GM12878 (cell line): ENCODE results near the gene COL23A1. TPM values are rescaled to one million over a fixed set of nuclear protein-coding genes. Genes with fewer than 3 reads are reported as not detected.

Source experiments
- ATAC-seq: fragments of 200-7000 bp; cut with Tn5 transposase; 3 replicates; pipeline ENCODE4 v1.9.1; 2020; ENCODE audit warnings: mild to moderate bottlenecking, moderate library complexity
- BruUV-seq: library from RNA; stranded (reverse); fragments of 400-500 nt; replicated peaks from 2 replicates; lab custom pipeline; 2021; lab: Mats Ljungman, UMichigan
- CTCF ChIA-PET: fragments of 300-600 bp; sonication (Branson Sonifier 250); formaldehyde crosslinking; extraction: SDS; loops from one replicate; lab custom pipeline; 2021; ENCODE audit warnings: inconsistent platforms; lab: Yijun Ruan, JAX
- POLR2A ChIA-PET: fragments of 350-600 bp; formaldehyde crosslinking; extraction: SDS; loops from one replicate; lab custom pipeline; 2021; ENCODE audit warnings: inconsistent platforms; lab: Charles Lee
- RAD21 ChIA-PET: fragments of 300-600 bp; sonication (Branson Sonifier 250); formaldehyde crosslinking; loops from one replicate; lab custom pipeline; 2023; ENCODE audit warnings: antibody characterized with exemption; ENCODE audit not compliant: unreplicated experiment; lab: Charles Lee
- SMC1A ChIA-PET: fragments of 300-600 bp; sonication (Branson Sonifier 250); formaldehyde crosslinking; loops from one replicate; lab custom pipeline; 2023; ENCODE audit not compliant: unreplicated experiment, uncharacterized antibody; lab: Charles Lee
- DNase-seq: peaks from one replicate; pipeline ENCODE4 v3.0.0-alpha.2; 2011; ENCODE audit warnings: low read depth, low spot score
- FAIRE-seq: peaks from 3 replicates; lab custom pipeline; 2011; peaks lifted over from hg19 to GRCh38; lab: Jason Lieb, UNC
- H2AFZ ChIP-seq: 2 replicates; pipeline ENCODE4 v1.6.0; 2011; ENCODE audit warnings: low read depth, low read length, control low read depth; ENCODE audit not compliant: control insufficient read depth
- H3K27ac ChIP-seq: 2 replicates; pipeline ENCODE4 v1.5.1; 2011; ENCODE audit warnings: control low read depth; ENCODE audit not compliant: control insufficient read depth, insufficient read depth
- H3K27me3 ChIP-seq, 2 experiments: replicated peaks in 1 of 2; 2 replicates each; pipeline versions ENCODE4 v1.6.0 to v1.6.1; 2011; ENCODE audit warnings: low read length in 1 of 2; ENCODE audit not compliant: control insufficient read depth in 2 of 2, insufficient read depth in 2 of 2
- H3K36me3 ChIP-seq, 2 experiments: 2 replicates each; pipeline ENCODE4 v1.5.1; 2011; ENCODE audit warnings: low read length in 1 of 2; ENCODE audit not compliant: control insufficient read depth in 2 of 2, insufficient read depth in 2 of 2
- H3K4me1 ChIP-seq: 2 replicates; pipeline ENCODE4 v1.6.1; 2011; ENCODE audit warnings: mild to moderate bottlenecking, low read length, moderate library complexity, mixed read lengths; ENCODE audit not compliant: control insufficient read depth, insufficient read depth
- H3K4me2 ChIP-seq: 2 replicates; pipeline ENCODE4 v1.6.0; 2011; ENCODE audit warnings: control low read depth; ENCODE audit not compliant: control insufficient read depth, insufficient read depth
- H3K4me3 ChIP-seq: fragments of 200-600 bp; sonication (generic); 2 replicates; pipeline ENCODE4 v1.5.1; 2016
- H3K79me2 ChIP-seq: 2 replicates; pipeline ENCODE4 v1.6.0; 2011; ENCODE audit warnings: low read length; ENCODE audit not compliant: control insufficient read depth, insufficient read depth
- H3K9ac ChIP-seq: 2 replicates; pipeline ENCODE4 v1.8.0; 2011; ENCODE audit warnings: low read length, control low read depth, mixed read lengths; ENCODE audit not compliant: control insufficient read depth, insufficient read depth
- H3K9me3 ChIP-seq: replicated peaks from 3 replicates; pipeline ENCODE4 v1.5.1; 2011; ENCODE audit warnings: mild to moderate bottlenecking, low read length; ENCODE audit not compliant: control insufficient read depth, insufficient read depth
- H4K20me1 ChIP-seq: 2 replicates; pipeline ENCODE4 v1.6.0; 2011; ENCODE audit not compliant: control insufficient read depth, insufficient read depth
- KAT2A ChIP-seq: conservative IDR thresholded peaks from 2 replicates; pipeline ENCODE4 v1.6.1; 2011; ENCODE audit warnings: low read depth, low read length; ENCODE audit not compliant: control insufficient read depth
- NBN ChIP-seq: fragments of 450-650 bp; IDR thresholded peaks from 2 replicates; pipeline ENCODE4 v1.6.1; 2016
- NFIC ChIP-seq: IDR thresholded peaks from 2 replicates; pipeline ENCODE4 v1.6.1; 2012; ENCODE audit warnings: low read depth, mild to moderate bottlenecking, inconsistent platforms, low read length, moderate library complexity
- NRF1 ChIP-seq: conservative IDR thresholded peaks from 2 replicates; pipeline ENCODE4 v1.6.1; 2011; ENCODE audit warnings: mild to moderate bottlenecking, low read depth, low read length, improper control_type of control experiment
- RFX5 ChIP-seq: IDR thresholded peaks from 2 replicates; pipeline ENCODE4 v1.6.1; 2011; ENCODE audit warnings: low read depth, low read length, improper control_type of control experiment
- TBL1XR1 ChIP-seq: IDR thresholded peaks from 2 replicates; pipeline ENCODE4 v1.6.1; 2012; ENCODE audit warnings: low read depth, low read length, improper control_type of control experiment
- ZSCAN29 ChIP-seq: fragments of 450-650 bp; IDR thresholded peaks from 2 replicates; pipeline ENCODE4 v1.6.1; 2017; ENCODE audit warnings: mild to moderate bottlenecking, moderate library complexity
- WGBS: methylation state at CpG from one replicate; pipeline ENCODE4 v1.1.6; 2016; ENCODE audit warnings: low lambda C conversion rate; ENCODE audit not compliant: insufficient replicate concordance, insufficient coverage; ENCODE audit errors: missing lambda C conversion rate; 5-methylcytosine and 5-hydroxymethylcytosine counted together
- in situ Hi-C: fragments of 300-500 bp; cut with MboI; formaldehyde crosslinking; loops from 9 replicates; pipeline ENCODE4 v1.14.3; 2018; ENCODE audit warnings: mixed read lengths
- intact Hi-C: fragments of 100-400 bp; cut with micrococcal nuclease; formaldehyde crosslinking; loops from one replicate; pipeline ENCODE4 v1.14.2; 2022; ENCODE audit not compliant: unreplicated experiment
- polyA plus RNA-seq, 11 experiments: library from polyadenylated mRNA; depleted of rRNA in 4 of 11; unstranded in 6 of 11; stranded (reverse) in 5 of 11; fragments of >200 nt; fragmentation: Nextera tagmentation in 4 of 11; fragmentation: Illumina TruSeq in 1 of 11; extraction: Ambion mirVana in 4 of 11; extraction: Trizol in 1 of 11; gene quantifications; 1 replicate in 1 of 11; 2 replicates in 10 of 11; pipeline versions ENCODE4 v1.2.1 to v1.2.3, GENCODE V29; 2011 to 2016; ENCODE audit warnings: inconsistent platforms in 2 of 11, missing spikeins in 2 of 11, low read depth in 1 of 11
- total RNA-seq, 4 experiments: library from RNA; depleted of rRNA in 3 of 4; stranded (reverse); fragments of >200 nt in 3 of 4; fragmentation: Illumina TruSeq in 1 of 4; extraction: Trizol in 1 of 4; gene quantifications; 2 replicates each; pipeline versions ENCODE4 v1.2.1 to v1.2.3, GENCODE V29; 2013 to 2021
- TF ChIP-seq, protein P1 (sequence below): fragments of 450-650 bp; IDR thresholded peaks from 2 replicates; pipeline ENCODE4 v1.6.1; 2018; ENCODE audit warnings: borderline replicate concordance, mild to moderate bottlenecking; ENCODE audit not compliant: partially characterized antibody

Gene COL23A1
- total and polyA plus RNA-seq, 10 of the 15 experiments (the other 5 are each of a cell fraction or from before 2014, with no cell fraction given) = 0.03 to 0.83 (median 0.09) TPM; not detected in 5

DNA sequence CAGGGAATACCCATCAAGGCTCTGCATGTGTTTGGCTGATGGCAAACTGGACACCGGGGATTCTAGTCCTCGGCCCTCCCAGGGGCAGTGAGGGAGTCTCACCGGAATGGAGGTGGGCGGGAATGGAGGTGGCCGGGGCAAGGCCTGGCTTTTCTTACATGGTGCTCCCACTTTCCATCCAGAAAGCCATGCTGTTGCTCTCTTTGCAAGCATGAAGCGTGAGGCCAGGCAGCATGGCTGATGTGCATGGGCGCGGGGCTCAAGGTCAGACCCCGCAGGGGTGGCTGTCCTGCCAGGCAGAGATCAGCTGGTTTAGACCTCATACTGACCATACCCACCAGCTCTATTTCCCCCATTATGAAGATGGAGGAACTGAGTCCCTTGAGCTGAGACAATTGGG is 249.6 kb downstream of the COL23A1 start:
- no peaks in the 10 kb centered on the region for H4K20me1 ChIP-seq
- H3K36me3 ChIP-seq = no peaks in the 10 kb centered on the region
- ChIA-PET SMC1A (no interaction called here), POLR2A (no interaction called here), CTCF (interaction anchor here (0.5 kb wide), 1 partner anchor 43 kb away, joined by 3 read pairs; no protein-coding TSS in a partner anchor), RAD21 (no interaction called here)
- no peak overlapping the region for H2AFZ ChIP-seq
- no peak overlapping the region for H3K4me3 ChIP-seq
- DNase-seq (no peak), ATAC-seq (no peak), FAIRE-seq (no peak)
- H3K9ac ChIP-seq = no peak overlapping the region
- in situ Hi-C loops (no loop called here), intact Hi-C loops (no loop called here)
- no peaks in the 10 kb centered on the region; the same call in 2 of the 3 replicates for H3K9me3 ChIP-seq
- H3K4me2 ChIP-seq = no peak overlapping the region
- TF ChIP-seq, protein P1, sequence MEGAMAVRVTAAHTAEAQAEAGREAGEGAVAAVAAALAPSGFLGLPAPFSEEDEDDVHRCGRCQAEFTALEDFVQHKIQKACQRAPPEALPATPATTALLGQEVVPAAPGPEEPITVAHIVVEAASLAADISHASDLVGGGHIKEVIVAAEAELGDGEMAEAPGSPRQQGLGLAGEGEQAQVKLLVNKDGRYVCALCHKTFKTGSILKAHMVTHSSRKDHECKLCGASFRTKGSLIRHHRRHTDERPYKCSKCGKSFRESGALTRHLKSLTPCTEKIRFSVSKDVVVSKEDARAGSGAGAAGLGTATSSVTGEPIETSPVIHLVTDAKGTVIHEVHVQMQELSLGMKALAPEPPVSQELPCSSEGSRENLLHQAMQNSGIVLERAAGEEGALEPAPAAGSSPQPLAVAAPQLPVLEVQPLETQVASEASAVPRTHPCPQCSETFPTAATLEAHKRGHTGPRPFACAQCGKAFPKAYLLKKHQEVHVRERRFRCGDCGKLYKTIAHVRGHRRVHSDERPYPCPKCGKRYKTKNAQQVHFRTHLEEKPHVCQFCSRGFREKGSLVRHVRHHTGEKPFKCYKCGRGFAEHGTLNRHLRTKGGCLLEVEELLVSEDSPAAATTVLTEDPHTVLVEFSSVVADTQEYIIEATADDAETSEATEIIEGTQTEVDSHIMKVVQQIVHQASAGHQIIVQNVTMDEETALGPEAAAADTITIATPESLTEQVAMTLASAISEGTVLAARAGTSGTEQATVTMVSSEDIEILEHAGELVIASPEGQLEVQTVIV = no peak
- TF ChIP-seq KAT2A (no peak), TBL1XR1 (no peak), NRF1 (no peak), RFX5 (no peak), NBN (no peak), NFIC (no peak), ZSCAN29 (no peak)
- no peaks in the 10 kb centered on the region; a peak in 2 of 4 replicates for H3K27me3 ChIP-seq
- no peaks in the 10 kb centered on the region for H3K4me1 ChIP-seq
- WGBS = 63% methylated on average over 9 of the region's 9 CpGs
- no TSS peak for BruUV-seq
- H3K27ac ChIP-seq = no peak overlapping the region
- no peaks in the 10 kb centered on the region for H3K79me2 ChIP-seq
